ENCODE results near the gene CPT1A.

- TF ChIP-seq, protein P1, sequence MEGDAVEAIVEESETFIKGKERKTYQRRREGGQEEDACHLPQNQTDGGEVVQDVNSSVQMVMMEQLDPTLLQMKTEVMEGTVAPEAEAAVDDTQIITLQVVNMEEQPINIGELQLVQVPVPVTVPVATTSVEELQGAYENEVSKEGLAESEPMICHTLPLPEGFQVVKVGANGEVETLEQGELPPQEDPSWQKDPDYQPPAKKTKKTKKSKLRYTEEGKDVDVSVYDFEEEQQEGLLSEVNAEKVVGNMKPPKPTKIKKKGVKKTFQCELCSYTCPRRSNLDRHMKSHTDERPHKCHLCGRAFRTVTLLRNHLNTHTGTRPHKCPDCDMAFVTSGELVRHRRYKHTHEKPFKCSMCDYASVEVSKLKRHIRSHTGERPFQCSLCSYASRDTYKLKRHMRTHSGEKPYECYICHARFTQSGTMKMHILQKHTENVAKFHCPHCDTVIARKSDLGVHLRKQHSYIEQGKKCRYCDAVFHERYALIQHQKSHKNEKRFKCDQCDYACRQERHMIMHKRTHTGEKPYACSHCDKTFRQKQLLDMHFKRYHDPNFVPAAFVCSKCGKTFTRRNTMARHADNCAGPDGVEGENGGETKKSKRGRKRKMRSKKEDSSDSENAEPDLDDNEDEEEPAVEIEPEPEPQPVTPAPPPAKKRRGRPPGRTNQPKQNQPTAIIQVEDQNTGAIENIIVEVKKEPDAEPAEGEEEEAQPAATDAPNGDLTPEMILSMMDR (IDR thresholded peaks at IDR 0.05) = no peak
- TF ChIP-seq POLR2AphosphoS5 (IDR thresholded peaks at IDR 0.05) (no peak), POLR2A (IDR thresholded peaks at IDR 0.05) (no peak), EP300 (IDR thresholded peaks at IDR 0.05) (no peak)
These were observed 10.9 kb upstream of the CPT1A start for GRCh38 chr11:68852628-68853027.

Data from sigmoid colon (tissue), 4 donors.